ENCODE measurements around the gene RNF144A.

The RNF144A gene

DNA sequence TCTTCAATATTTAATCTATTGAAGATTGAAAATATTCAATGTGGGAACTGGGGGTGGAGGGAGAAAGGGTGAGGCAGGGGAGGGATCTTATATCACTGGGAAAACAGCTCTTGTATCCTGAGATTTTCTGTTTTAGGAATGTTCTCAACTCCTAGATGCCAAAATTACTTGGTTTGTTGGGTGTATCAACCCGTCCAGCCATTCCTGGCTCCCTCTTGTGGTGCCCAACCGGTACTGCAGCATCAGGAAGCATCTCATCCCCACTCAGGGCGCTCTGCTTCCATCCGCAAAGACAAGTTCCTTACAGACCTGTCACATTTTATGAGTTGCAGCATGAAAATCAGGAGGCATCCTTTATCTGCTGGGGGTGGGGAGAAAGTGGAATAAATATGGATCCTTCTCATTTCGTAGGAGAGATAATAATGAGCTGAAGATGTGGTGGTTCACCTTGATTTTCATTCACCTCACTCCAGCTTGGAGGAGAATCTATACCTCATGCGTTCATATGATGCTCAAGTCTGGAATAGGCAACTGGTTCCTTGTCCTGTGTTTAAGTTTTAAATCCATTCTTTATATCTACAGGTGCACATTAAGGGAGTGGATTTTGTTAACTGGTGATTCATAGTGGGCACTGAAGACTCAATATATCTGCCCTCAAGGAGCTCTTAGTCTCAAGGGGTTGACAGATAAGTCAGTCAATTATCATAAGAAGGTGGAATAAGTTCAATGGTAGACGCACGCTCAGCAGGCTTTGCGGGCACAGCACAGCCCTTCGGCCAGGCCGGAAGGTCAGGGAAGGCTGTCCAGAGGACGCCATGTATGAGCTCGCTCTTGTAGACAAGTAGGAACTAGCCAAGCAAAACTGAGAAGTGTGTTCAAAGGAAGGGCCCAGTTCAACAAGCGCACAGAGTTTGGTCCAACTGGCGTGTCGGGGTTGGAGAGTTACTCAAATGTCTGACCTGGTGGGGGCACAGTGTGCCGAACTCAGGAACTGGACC is 127.3 kb downstream of the RNF144A start:
- peak; percentile 88 for DNase-seq (ENCODE audit: low spot score)

DNA sequence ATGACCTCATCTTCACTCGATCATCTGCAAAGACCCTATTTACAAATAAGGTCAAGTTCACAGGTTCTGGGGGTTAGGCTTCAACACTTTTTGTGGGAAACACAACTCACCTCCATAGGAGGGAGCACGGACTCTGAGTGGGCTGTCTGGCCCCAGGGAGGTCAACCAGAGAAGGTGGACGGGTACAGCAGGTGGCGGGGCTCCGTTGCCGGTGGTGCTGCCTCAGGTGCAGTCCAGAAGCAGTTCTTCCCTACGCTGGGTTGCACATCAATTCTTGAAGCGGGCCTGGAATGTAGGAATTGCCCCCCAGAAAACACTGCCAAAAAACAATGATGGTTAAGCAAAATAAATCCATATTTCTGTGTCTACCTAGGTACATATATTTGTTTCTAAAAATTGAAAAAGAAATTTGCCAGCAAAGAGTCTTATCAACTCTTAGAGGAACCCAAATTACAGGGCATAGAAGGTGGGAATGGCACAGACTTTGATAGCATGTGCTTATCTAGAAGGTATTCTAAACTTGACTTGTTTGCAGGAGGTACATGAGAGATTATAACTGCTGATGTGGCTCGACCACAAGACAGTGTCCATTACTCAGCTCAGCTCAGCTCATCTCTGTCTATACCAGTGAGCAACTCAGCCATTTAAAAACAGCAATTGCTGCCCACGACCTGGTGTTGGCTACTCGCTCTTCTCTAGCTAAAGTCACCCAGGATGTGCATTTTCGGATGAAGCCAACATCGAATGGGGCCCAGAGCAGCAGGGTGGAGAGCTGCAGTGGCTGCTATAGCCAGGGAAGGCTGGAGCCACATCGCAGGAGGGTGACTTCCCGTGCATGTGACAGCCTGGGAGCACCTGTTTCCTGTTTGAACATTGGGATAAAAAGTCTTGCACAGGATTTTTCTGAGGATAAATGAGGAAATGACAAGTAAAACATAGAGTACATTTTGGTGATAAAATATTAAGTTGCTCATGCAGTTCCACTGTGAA is 128.7 kb downstream of the RNF144A start:
- no peak for DNase-seq (ENCODE audit: low spot score)

DNA sequence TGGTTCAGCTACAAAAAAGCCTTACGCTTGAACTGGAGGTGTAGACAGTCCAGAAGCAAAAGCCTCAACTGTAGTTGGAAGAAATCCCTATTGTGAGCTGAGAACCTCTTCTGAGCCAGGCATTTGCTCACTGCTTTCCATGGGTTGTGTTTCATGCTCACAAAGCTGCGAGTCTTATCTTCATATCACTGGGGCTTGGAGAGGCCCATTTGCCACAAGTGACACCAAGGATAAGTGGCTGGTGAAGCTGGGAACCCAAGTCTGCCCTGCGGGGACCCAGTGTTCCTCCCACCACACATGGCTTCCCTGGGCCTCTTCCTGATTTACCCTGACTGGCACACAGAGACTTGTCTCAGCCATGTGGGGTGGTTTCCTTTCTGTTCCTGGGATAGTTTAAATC is 130.4 kb downstream of the RNF144A start:
- no peak for DNase-seq (ENCODE audit: low spot score)

DNA sequence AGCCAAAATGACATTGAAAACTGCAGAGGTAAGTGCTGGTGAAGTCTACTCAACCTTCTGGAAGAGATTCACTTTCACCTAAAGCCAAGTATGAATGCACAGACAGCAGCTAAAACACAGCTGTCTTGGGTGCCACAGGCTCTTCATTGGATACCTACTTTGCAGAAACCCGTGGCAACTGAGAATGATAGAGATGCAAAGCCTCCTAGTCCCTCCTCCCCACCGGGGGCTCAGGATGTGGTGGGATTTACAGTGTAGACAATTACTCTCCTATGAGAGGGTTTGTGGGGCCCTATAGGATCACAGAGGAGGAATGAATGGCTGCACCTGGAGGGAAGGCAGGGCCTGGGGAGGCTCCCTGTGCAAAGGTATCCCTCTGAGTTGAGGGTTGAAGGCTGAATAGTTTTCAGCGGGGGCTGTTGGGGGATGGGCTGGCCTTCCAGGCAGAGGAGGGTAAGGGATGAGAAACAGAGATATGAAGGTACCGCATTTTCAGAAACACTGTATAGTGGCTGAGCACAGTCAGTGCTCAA is 131.6 kb downstream of the RNF144A start:
- DNase-seq (ENCODE audit: low spot score) = no peak

DNA sequence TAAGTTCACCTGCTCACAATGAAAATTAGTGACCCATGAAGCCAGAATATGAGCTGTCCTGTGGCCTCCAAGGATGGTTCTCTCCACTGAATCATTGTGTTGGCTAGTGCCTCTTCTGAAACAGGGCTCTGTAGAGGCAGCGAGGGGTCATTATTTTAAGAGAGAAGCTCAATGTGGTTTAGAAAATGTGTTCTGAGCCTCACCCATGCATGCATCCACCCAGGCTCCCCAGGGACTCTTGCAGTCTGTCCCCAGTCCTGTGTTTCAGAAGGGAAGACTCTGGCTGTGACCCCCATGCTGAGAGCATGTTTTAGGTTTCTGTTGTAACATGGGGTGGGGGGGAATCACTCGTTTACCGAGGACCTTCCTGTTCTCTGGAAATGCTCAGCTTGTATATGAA is 135.2 kb downstream of the RNF144A start:
- no peak for DNase-seq (ENCODE audit: low spot score)

DNA sequence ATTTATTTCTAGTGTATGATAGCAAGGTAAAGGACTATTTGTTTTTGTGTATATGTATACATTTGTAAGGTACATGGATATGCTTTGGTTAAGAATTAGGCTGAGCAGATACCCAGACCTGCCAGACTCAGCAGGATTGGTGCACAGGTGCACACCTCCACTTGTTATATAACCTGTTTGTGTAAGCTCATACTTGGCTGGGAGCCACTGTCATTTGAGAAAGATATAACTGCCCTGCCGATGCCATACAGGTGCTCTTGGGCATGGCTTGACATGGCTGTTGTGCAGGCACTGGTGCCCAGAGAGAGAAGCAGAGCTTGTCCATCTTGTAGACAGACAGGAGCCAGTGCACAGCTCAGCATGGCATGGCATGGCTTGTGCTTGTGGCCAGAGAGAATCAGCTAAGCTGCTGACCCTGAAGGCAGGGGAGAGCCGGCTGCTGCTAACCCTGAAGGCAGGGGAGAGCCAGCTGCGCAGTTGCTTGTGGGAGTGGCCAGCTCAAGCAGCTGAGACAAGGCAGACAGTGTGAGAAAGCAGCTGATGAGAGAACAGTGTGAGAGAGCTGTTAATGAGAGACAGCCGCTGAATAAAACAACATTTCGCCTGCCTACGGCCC is 136.5 kb downstream of the RNF144A start:
- no peak for DNase-seq (ENCODE audit: low spot score)

DNA sequence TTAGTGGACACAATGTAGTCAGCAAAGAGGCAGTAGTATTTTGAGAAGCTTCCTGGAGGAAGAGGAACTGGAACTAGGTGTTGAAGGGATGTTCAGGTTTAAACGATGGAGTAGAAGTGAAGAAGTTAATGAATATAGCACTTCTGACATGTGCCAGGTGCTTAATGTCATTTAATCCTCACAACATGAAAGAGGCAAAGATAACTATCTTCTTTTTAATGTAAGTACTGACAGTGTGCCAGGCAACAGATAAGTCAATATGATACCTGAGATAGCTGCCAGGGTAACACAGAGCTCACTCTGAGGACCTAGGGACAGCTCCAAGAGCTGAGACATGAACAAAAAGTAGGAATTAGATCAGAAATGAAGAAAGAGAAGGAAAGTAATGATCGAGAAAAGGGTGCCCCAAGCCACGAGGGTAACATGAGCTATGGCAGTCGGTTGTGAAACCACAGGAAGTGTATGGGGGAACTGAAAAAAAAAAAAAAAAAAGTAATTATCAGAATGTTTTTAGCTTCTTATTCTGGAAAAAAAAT is 140.7 kb downstream of the RNF144A start:
- DNase-seq (ENCODE audit: low spot score) = no peak

DNA sequence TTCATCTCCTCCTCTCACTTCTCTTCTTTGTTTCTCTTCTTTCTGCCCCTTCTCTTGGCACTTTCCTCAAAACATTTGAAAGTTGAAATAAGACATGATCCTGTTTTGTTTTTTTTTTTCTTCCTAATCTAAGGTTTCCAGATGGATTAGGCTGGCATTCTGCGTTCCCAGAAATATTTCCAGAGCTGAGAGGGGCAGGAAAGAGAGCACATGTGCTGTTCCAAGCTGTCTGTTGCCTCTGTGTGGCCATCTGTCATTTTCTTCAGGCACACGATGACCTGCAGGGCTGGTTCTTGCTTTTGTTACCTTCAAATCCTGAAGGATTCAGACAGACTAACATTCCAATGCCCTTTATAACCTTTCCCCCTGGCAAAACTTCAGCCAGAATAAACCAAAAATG is 142.9 kb downstream of the RNF144A start:
- DNase-seq (ENCODE audit: low spot score) = no peak

DNA sequence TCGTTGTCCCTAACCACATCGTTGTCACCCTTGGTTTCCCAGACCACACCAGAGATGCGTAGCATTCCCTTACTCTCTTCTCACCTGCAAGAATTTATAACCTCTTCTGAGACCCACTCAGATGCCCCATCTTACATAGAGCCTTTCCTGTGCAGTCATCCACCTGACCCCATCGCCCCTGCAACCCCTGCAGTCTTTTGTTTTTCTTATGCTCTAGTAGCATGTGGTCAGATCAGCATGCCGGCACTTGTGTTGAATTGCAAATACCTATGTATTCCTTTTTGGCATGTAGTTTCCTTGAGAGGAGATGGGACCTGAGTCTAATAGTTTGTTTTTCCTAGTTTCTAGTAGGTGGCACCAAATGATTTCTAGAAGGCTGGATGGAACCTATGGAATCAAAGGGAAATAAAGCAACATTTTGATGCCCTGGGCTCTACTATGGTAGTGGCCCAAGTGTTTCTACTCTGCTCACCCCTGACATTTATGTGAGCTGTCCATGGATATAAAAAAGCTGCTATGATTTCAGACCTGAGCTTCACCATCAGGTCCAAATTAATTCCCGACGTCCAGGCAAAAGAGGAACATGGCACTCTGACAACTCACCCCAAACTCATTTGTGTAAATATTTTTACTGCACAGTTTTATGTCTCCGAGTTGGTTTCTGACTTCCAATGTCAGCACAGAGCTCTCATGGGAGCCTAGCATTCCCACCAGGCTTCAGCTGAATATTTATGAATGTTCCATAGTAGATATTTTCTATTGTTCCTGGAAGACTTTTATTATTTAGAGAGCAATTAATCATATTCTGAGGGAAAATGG is 143.6 kb downstream of the RNF144A start:
- no peak for DNase-seq (ENCODE audit: low spot score)

DNA sequence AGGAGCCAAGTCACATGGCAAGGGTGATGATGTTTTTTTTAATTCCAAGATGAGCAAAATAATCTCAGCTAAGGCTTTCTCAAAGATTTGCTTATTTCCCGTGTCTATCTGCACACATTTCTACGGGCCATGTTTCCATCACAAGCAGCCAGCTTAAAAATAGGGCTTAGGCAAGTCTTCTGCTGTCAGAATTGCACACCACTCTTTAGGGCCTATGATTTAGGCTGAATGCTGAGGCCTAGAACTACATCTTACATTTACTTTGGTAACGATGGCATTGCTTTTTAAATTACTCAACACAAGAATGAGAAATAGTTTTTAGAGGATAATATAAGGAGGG is 144.2 kb downstream of the RNF144A start:
- DNase-seq (ENCODE audit: low spot score) = no peak

DNA sequence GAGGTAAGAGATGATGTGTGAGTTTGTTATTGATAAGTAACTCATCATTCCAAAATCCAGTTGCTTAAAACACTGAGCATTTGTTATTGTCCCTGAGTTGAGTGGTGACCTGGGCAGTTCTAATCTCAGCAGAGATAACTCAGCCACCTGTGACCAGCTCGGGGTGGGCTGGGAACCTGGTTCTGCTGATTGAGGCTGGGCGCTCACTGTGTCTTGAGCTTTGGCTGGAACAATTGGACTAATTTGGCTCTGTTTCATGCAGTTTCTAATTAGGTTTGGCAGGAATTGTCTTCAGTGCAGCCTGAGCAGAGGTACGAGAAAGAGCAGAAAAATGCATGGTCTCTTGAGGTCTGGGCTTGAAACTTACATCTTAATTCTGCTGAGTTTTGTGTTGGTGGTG is 144.7 kb downstream of the RNF144A start:
- no peak for DNase-seq (ENCODE audit: low spot score)

DNA sequence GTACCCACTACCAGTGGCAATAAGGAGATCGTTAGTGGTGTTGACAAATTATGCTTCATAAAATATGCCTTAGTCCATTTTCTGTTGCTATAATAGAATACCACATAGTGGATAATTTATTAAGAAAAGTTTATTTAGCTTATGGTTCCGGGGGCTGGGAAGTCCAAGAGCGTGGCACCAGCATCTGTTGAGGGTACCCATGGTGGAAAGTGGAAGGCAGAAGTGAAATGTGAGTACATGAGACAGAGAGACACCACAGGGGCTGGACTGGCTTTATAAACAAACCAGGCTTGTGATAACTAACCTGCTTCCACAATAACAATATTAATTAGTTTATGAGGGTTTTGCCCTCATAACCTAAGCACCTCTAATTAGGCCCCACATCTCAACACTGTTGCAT is 146.6 kb downstream of the RNF144A start:
- DNase-seq (ENCODE audit: low spot score) = no peak

DNA sequence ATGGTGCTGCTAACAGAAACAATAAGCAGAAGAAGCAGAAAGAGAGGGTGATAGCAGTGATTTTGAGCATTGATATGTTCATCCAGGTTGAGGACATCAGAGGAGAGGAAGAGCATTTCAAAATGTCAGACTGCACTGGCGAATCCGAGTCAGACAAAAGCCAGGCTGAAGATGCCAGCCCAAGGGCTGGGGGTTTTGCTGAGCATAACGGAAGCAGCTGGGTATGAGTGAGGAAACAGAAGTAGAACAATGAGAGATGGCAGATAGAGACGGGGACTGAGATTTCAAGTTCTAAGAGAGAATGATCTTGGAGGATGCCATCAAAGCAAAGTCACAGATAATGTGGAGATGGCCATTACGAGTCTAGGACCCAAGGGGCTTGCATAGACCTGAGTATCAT is 151.2 kb downstream of the RNF144A start:
- no peak for DNase-seq (ENCODE audit: low spot score)

DNA sequence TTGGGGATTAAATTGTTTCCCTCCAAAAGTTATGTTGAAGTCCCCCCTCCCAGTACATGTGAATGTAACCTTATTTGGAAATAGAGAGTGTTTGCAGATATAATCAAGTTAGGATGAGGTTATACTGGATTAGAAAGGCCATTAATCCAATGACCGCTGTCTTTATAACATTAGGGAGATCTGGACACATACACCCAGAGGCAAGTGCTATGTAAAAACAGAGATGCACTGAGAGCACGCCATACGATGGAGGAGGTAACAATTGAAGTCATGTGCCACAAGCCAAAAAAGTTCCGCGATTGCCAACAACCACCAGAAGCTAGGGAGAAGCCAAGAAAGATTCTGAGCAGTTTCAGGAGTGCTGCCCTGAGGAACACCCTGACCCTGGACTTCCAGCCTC is 153.3 kb downstream of the RNF144A start:
- no peak for DNase-seq (ENCODE audit: low spot score)

DNA sequence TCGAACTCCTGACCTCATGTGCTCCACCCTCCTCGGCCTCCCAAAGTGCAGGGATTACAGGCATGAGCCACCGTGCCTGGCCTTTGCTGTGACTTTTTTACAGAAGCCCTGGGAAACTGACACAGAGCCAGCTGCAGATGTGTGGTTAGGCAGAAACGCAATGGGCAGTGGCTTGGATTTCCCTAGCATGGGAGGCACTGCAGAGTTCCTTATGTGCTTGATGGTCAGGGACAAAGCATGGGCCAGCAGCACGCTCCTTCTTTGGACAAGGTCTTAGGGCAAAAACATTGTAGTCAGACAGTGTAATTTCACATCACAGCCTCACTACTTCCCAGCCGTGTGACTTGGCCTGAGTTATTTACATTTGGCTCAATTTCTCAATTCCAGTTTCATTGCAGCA is 153.9 kb downstream of the RNF144A start:
- no peak for DNase-seq (ENCODE audit: low spot score)

DNA sequence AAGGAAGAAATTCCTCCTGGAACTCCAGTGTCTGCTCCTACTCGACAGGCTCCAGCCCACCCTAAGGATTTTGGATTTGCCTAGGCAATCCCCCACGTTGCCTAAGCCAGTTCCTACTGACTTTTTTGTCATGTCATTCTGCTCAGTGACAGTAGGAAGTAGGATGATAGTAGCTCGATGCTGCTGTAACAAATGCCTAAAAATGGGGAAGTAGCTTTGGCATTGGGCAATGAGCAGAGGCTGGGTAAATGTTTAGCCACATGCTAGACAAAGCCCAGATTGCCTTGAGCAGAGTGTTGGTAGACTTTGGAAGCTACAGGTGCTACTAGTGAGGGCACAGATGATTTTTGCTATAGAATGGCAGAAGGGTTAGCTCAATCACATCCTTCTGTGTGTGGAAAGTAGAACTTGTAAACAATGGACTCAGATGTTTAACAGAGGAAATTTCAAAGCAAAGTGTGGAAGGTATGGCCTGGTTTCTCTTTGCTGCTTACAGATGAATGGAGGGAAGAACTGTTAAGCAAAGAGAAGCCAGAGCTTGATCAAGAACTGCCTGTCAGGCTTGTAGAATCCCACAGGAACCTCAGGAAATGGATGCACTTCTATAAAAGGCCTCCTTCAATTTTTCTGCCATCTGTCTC is 154.8 kb downstream of the RNF144A start:
- DNase-seq (ENCODE audit: low spot score) = no peak

DNA sequence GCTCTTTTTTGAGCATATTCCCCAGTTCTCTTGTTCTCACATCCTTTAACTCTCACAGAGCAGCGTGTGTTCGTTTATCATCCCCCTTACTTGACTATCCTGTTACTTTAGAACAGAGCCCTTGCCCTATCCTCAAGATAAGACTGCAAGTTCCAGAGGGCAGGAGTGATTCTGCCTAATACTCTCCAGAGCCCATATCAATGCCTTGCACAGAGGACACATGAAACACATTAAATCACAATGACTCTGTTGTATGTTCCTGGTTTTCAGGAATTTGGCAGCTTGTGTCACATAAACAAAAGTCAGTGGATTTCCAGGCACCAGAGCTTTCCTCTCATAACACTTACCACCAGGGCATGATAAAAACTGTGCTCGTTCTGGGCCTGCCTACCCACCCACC is 156.7 kb downstream of the RNF144A start:
- no peak for DNase-seq (ENCODE audit: low spot score)

DNA sequence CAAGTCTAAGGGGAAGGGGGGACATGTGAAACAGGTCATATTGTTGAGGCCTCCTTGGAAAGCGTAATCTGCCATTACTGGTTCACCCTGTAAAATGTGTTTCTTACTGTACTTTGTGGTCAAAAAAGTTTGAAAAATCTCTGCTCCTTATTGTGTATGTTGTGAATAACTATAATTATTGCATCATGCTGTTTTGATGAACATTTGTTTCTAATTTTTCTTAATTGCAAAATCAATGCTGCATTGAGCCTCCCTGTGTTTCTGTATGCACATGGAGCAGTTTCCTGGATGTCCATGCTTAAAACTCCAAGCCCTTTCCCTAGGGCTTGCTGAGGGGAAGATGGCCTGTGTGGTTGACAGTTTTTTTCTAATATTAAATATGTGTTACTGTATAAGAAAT is 158.6 kb downstream of the RNF144A start:
- DNase-seq (ENCODE audit: low spot score) = no peak

DNA sequence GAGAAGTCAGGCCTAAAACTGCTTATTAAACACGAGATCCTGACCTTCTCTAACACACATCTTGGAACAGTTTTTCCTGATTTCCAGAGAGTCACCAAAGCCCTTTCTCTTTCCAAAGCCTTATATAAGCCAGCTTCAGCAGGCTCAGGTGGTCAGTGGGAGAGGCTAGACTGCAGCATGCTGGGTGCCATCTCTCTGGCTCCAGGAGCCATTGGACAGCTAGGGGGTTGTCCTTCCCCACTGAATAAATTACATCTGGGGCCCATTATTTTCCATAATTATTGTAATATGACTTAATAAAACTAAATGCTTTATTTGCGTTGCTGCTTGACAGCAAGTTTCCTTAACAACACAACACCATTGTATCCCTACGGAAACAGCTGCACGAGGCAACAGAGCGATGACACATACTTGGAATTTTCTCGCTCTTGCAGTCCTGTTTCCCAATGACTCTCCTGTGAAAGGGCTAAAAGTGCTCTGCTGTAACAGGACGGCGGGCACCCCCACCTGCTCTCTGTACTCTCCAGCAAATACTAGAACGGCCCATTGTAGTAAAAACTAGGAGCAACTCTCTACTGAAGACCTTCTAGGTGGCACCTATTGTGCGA is 160.6 kb downstream of the RNF144A start:
- peak; percentile 16 for DNase-seq (ENCODE audit: low spot score)

All from GM03348 (cell line).